Naive thymus-derived CD4-positive, alpha-beta T cell (primary cell): Measurements from ENCODE around the gene CFP. TPM values are rescaled to one million over a fixed set of nuclear protein-coding genes. Genes with fewer than 3 reads are reported as not detected.

Experiments
- ATAC-seq: fragments of 150-1000 bp; cut with Tn5 transposase; 2 replicates; pipeline ENCODE4 v1.10.0; 2021; ENCODE audit warnings: mild to moderate bottlenecking, moderate library complexity
- CTCF ChIA-PET: fragments of 350-600 bp; sonication (Branson Sonifier 250); formaldehyde crosslinking; loops from one replicate; lab custom pipeline; 2021; ENCODE audit warnings: antibody characterized with exemption; lab: Charles Lee
- POLR2A ChIA-PET: fragments of 350-600 bp; sonication (Branson Sonifier 250); formaldehyde crosslinking; loops from one replicate; lab custom pipeline; 2021; ENCODE audit warnings: antibody characterized with exemption, inconsistent platforms; lab: Charles Lee
- DNase-seq, 9 donors: peaks; one replicate each; pipeline versions ENCODE4 v3.0.0 to v3.0.0-alpha.2; 2020 to 2022; ENCODE audit warnings: mixed read lengths in 1 of 9
- H3K27ac ChIP-seq: one replicate; pipeline ENCODE4 v1.7.0; 2013; ENCODE audit warnings: mild to moderate bottlenecking, low read depth, low read length, moderate library complexity
- H3K27me3 ChIP-seq, 2 donors: one replicate each; pipeline ENCODE4 v1.7.0; 2013; ENCODE audit warnings: low read length in 2 of 2, mild to moderate bottlenecking in 2 of 2, moderate library complexity in 2 of 2; ENCODE audit not compliant: control insufficient read depth in 2 of 2, insufficient read depth in 2 of 2
- H3K36me3 ChIP-seq, 3 experiments: 1 replicate in 2 of 3; 2 replicates in 1 of 3; pipeline ENCODE4 v1.7.0; 2013; ENCODE audit warnings: low read length in 3 of 3, mild to moderate bottlenecking in 3 of 3, moderate library complexity in 1 of 3; ENCODE audit not compliant: insufficient read depth in 3 of 3, control insufficient read depth in 2 of 3
- H3K4me1 ChIP-seq, 2 donors: one replicate each; pipeline ENCODE4 v1.7.0; 2013; ENCODE audit warnings: low read length in 2 of 2, mild to moderate bottlenecking in 2 of 2, moderate library complexity in 1 of 2; ENCODE audit not compliant: control insufficient read depth in 2 of 2, insufficient read depth in 2 of 2
- H3K4me3 ChIP-seq: 2 replicates; pipeline ENCODE4 v1.7.0; 2013; ENCODE audit warnings: mild to moderate bottlenecking, low read length
- H3K9me3 ChIP-seq, 3 experiments: 1 replicate in 2 of 3; 2 replicates in 1 of 3; pipeline ENCODE4 v1.7.0; 2013; ENCODE audit warnings: low read length in 3 of 3; ENCODE audit not compliant: control insufficient read depth in 2 of 3
- H3K27ac Mint-ChIP-seq, 9 donors: one replicate each; pipeline ENCODE4 v1.8.0; 2020 to 2022; ENCODE audit warnings: mixed read lengths in 9 of 9, mild to moderate bottlenecking in 8 of 9, moderate library complexity in 5 of 9, inconsistent platforms in 2 of 9
- H3K27me3 Mint-ChIP-seq, 5 donors: one replicate each; pipeline ENCODE4 v1.8.0; 2021 to 2022; ENCODE audit warnings: mixed read lengths in 5 of 5, mild to moderate bottlenecking in 1 of 5
- H3K36me3 Mint-ChIP-seq, 5 donors: one replicate each; pipeline ENCODE4 v1.8.0; 2020 to 2022; ENCODE audit warnings: mixed read lengths in 5 of 5, mild to moderate bottlenecking in 3 of 5, inconsistent platforms in 1 of 5
- H3K4me1 Mint-ChIP-seq, 7 donors: one replicate each; pipeline ENCODE4 v1.8.0; 2020 to 2022; ENCODE audit warnings: mixed read lengths in 7 of 7, mild to moderate bottlenecking in 3 of 7, inconsistent platforms in 1 of 7
- H3K4me3 Mint-ChIP-seq, 10 donors: one replicate each; pipeline ENCODE4 v1.8.0; 2020 to 2022; ENCODE audit warnings: mild to moderate bottlenecking in 10 of 10, mixed read lengths in 10 of 10, moderate library complexity in 6 of 10, inconsistent platforms in 2 of 10
- H3K9me3 Mint-ChIP-seq, 11 donors: one replicate each; pipeline ENCODE4 v1.8.0; 2020 to 2022; ENCODE audit warnings: mixed read lengths in 11 of 11, mild to moderate bottlenecking in 4 of 11, inconsistent platforms in 1 of 11, moderate library complexity in 1 of 11
- intact Hi-C, 2 donors: fragments of 100-400 bp; cut with micrococcal nuclease; formaldehyde crosslinking; loops; one replicate each; pipeline ENCODE4 v1.15.1; 2023
- polyA plus RNA-seq, 2 donors: library from polyadenylated mRNA; unstranded; fragments of 300-500 nt; fragmentation: Illumina TruSeq; gene quantifications; one replicate each; pipeline ENCODE4 v1.2.3, GENCODE V29; 2021
- total RNA-seq, 6 experiments: library from RNA in 5 of 6; stranded (reverse) in 5 of 6; gene quantifications; 1 replicate in 5 of 6; 2 replicates in 1 of 6; pipeline ENCODE4 v1.2.3 and lab custom pipeline; 2021 to 2026

Gene CFP
- total and polyA plus RNA-seq, 7 experiments from 2014 or later: 19.4 to 164 (median 32.9) TPM

DNA sequence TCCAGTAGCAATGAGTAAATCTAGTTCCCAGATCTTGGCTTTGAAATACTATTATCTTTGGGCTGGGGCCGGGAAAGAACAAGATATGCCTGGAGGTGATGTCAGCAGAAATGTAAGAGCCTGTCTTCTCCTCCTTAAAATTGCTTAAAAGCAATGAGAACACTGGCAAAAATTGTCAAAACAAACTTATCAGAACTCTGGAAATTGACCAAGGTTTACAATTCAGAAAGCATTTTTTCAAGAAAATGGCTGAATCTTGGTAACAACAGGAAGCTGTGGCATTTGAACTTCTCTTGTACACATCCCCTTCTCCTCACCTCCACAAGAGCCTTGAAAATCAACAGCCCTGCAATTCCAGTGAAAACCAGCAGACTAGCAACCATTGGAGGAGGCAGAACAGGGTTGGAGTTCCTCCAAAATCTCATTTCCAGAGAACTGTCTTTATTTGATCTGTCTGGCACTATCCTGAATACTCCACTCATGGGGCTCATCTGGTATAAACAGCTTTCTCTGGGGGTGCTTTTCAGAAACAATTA is 33.9 kb downstream of the CFP start:
- CTCF ChIA-PET: no interaction called here
- no peak overlapping the region for H3K4me3 ChIP-seq
- peaks cover 0 to 43% (median 20%) of the 10 kb centered on the region in 11 donors for H3K9me3 Mint-ChIP-seq

DNA sequence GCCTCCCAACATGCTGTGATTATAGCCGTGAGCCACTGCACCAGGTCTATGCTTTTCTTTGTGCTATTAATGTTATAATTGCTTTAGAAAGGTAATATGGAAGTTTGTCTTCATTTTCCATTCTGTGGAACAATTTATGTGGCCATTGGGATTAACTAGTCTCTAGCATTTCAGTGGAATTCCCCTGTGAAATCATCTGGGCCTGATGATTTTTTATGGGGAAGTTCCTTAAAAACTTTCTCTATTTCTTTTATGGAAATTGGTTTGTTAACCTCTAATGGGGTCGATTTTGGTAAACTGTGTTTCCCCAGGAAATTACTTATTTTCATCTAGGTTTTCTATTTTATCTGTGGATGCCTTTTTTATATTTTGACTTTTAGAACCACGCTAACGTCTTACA is 36.2 kb downstream of the CFP start:
- H3K9me3 ChIP-seq: peaks cover 0 to 6% (median 0%) of the 10 kb centered on the region in 3 experiments
- no peaks in the 10 kb centered on the region for H3K36me3 ChIP-seq
- H3K4me3 ChIP-seq: no peak overlapping the region
- peaks cover 0 to 10% of the 10 kb centered on the region in 2 donors for H3K4me1 ChIP-seq
- DNase-seq (no peak), ATAC-seq (no peak)
- intact Hi-C loops: no loop called here
- Mint-ChIP-seq H3K4me1 (peaks cover 4 to 23% (median 18%) of the 10 kb centered on the region in 7 donors), H3K27me3 (peaks cover 0 to 4% (median 0%) of the 10 kb centered on the region in 5 donors), H3K9me3 (peaks cover 0 to 27% (median 10%) of the 10 kb centered on the region in 11 donors), H3K4me3 (no peak overlapping the region), H3K36me3 (peaks cover 5 to 14% (median 6%) of the 10 kb centered on the region in 5 donors), H3K27ac (no peak overlapping the region)
- POLR2A ChIA-PET: no interaction called here
- H3K27me3 ChIP-seq: no peaks in the 10 kb centered on the region
- CTCF ChIA-PET: no interaction called here
- no peak overlapping the region for H3K27ac ChIP-seq

More for the DNA sequence above, 33.9 kb downstream of the CFP start:
- peak overlapping the region in 7 of 10 donors; percentile 47 to 72 (median 54) for H3K4me3 Mint-ChIP-seq
- DNase-seq: peak in 2 of 9 donors; percentile 24 to 27
- H3K4me1 ChIP-seq: peaks cover 0 to 10% of the 10 kb centered on the region in 2 donors
- no peaks in the 10 kb centered on the region for H3K27me3 ChIP-seq
- H3K9me3 ChIP-seq: peaks cover 0 to 6% (median 0%) of the 10 kb centered on the region in 3 experiments
- H3K27ac ChIP-seq: peak overlapping the region; percentile 7
- H3K27ac Mint-ChIP-seq: peak overlapping the region; percentile 59 to 90 (median 82)
- no peaks in the 10 kb centered on the region for H3K36me3 ChIP-seq
- no peak for ATAC-seq
- intact Hi-C loops: loop anchor here in 1 of 2 donors (1.0 kb wide), 1 partner anchor 13 kb away; the partner anchor contains the start of gene TIMP1
- peaks cover 5 to 14% (median 6%) of the 10 kb centered on the region in 5 donors for H3K36me3 Mint-ChIP-seq
- POLR2A ChIA-PET: interaction anchor here (0.8 to 2.1 kb wide), 9 partner anchors 13 to 467 kb away, joined by 3 to 9 read pairs (median 4); partner anchors contain the start of gene ELK1
- peaks cover 4 to 23% (median 18%) of the 10 kb centered on the region in 7 donors for H3K4me1 Mint-ChIP-seq
- H3K27me3 Mint-ChIP-seq: peaks cover 0 to 6% (median 0%) of the 10 kb centered on the region in 5 donors

DNA sequence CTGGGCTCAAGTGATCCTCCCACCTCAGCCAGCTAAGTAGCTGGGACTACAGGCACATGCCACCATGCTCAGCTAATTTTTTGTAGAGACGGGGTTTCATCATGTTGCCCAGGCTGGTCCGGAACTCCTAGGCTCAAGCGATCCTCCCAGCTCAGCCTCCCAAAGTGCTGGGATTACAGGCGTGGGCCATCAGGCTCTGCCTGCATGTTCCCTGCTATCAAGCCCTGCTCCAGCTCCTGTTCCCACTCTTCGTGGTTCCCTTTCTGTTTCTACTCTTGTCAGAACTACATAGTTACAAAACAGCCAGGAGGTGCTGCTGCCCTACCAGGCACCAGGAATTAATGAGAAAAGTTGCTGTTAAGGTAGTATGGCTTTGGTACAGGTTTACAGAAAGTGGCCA is 38.7 kb downstream of the CFP start:
- Histone ChIP-seq H3K4me1 (peaks cover 0 to 3% of the 10 kb centered on the region in 2 donors), H3K36me3 (no peaks in the 10 kb centered on the region), H3K27me3 (no peaks in the 10 kb centered on the region), H3K27ac (no peak overlapping the region), H3K9me3 (no peaks in the 10 kb centered on the region), H3K4me3 (no peak overlapping the region)
- Mint-ChIP-seq H3K4me3 (no peak overlapping the region), H3K9me3 (peaks cover 0 to 5% (median 0%) of the 10 kb centered on the region in 11 donors), H3K27ac (peak overlapping the region in 1 of 9 donors; percentile 35), H3K27me3 (no peaks in the 10 kb centered on the region), H3K36me3 (peaks cover 0 to under 1% (median 0%) of the 10 kb centered on the region in 5 donors), H3K4me1 (peaks cover under 1 to 11% (median 10%) of the 10 kb centered on the region in 7 donors)
- ATAC-seq (no peak), DNase-seq (no peak)
- ChIA-PET POLR2A (no interaction called here), CTCF (no interaction called here)
- intact Hi-C loops: no loop called here

- Mint-ChIP-seq H3K4me3 (no peak overlapping the region), H3K4me1 (peaks cover 5 to 16% (median 8%) of the 10 kb centered on the region in 7 donors), H3K27ac (peak overlapping the region in 1 of 9 donors; percentile 62), H3K27me3 (no peaks in the 10 kb centered on the region), H3K36me3 (peaks cover 0 to 17% (median 0%) of the 10 kb centered on the region in 5 donors), H3K9me3 (peaks cover 0 to 2% (median 0%) of the 10 kb centered on the region in 11 donors)
- no peak overlapping the region for H3K4me3 ChIP-seq
- H3K27ac ChIP-seq: no peak overlapping the region
- ATAC-seq: no peak
- H3K9me3 ChIP-seq: no peaks in the 10 kb centered on the region
- CTCF ChIA-PET: no interaction called here
- H3K27me3 ChIP-seq: no peaks in the 10 kb centered on the region
- intact Hi-C loops: no loop called here
- DNase-seq: no peak
- no peaks in the 10 kb centered on the region for H3K36me3 ChIP-seq
- H3K4me1 ChIP-seq: no peaks in the 10 kb centered on the region
- POLR2A ChIA-PET: interaction anchor here (0.8 kb wide), 1 partner anchor 9 kb away, joined by 3 read pairs; no protein-coding TSS in a partner anchor
These were observed 41.6 kb downstream of the CFP start for GRCh38 chrX:47587906-47588735.

DNA sequence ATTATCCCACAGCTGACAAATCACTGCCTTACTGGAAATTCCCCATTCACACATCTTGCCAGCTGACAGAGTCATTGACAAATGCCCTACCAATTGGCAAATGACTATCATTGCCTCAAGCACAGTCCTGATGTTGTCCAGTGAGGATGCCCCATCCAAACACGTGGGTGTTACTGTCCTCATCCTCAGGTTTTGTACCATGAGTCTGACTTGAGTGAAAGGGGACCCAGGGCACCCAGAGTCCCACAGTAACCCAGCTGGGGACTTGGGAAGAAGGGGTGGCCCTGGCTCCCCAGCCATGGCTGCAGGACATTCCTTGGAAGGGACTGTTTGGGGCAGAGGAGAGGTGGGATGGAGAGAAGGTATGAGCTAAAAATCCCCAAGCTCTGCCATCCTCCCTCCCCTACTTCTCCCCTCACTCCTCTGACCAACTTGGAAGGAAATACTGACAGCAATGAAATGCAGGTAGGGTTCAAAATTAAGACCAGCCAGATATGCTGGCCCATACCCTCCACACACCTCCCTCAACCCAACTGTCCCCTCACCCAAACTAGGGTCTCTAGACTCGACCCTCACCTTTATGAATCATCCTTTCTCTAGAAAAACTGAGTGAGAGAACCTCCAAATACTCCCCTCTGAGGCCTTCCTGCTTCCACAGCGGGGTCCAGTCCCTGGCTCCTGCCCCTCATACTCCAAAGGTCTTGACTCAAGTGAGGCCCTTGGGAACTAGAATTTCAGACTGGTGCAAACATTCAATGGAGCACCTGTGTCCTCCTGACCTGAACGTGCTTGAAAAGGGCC is 42.4 kb downstream of the CFP start:
- H3K4me3 ChIP-seq: no peak overlapping the region
- Mint-ChIP-seq H3K27me3 (no peaks in the 10 kb centered on the region), H3K4me1 (peaks cover 5 to 18% (median 9%) of the 10 kb centered on the region in 7 donors), H3K36me3 (peaks cover 0 to 17% (median 0%) of the 10 kb centered on the region in 5 donors), H3K27ac (peak overlapping the region in 2 of 9 donors; percentile 62 to 63), H3K9me3 (peaks cover 0 to 2% (median 0%) of the 10 kb centered on the region in 11 donors), H3K4me3 (no peak overlapping the region)
- peaks cover 0 to 3% of the 10 kb centered on the region in 2 donors for H3K4me1 ChIP-seq
- H3K27me3 ChIP-seq: no peaks in the 10 kb centered on the region
- DNase-seq: no peak
- H3K36me3 ChIP-seq: no peaks in the 10 kb centered on the region
- H3K27ac ChIP-seq: no peak overlapping the region
- POLR2A ChIA-PET: interaction anchor here (0.5 to 0.8 kb wide), 3 partner anchors 10 to 36 kb away, joined by 3 read pairs; no protein-coding TSS in a partner anchor
- no peak for ATAC-seq
- no peaks in the 10 kb centered on the region for H3K9me3 ChIP-seq
- intact Hi-C loops: no loop called here
- CTCF ChIA-PET: no interaction called here
